Measurements from ENCODE around the gene C2CD4B.

- TF ChIP-seq CTCF (IDR thresholded peaks at IDR 0.05) (no peak), ZFX (IDR thresholded peaks at IDR 0.05; ENCODE audit: borderline replicate concordance) (no peak)
These were observed 40.7 kb downstream of the C2CD4B start for GRCh38 chr15:62124176-62124972.
